ENCODE data around the gene CCSER1. TPM values are rescaled to one million over a fixed set of nuclear protein-coding genes. Genes with fewer than 3 reads are reported as not detected.

CCSER1 gene
- total RNA-seq, 1 donor from 2014 or later, result 8.4 TPM

DNA sequence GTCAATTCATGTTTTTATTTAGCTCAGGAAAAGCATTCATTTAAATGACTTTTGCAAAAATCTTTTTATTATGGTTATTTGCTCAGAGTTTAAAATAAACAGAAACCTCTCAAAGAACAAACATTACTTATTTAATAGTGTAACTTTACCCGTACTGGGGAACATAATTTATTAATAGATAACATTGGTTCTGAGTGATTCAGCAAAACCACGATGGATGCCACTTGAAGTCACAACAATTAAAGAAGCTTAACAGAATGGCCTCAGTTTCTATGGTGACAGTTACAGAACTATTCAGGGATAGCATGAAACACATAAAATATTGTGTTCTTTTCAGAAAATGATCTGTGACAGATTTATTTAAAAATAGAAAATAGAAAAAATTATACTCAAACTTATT, 368.7 kb downstream of the CCSER1 start:
- Histone ChIP-seq H3K27ac (no peak overlapping the region), H3K9me3 (peaks cover 1% of the 10 kb centered on the region), H3K36me3 (no peaks in the 10 kb centered on the region), H3K27me3 (ENCODE audit: low read depth) (no peaks in the 10 kb centered on the region), H3K4me1 (no peaks in the 10 kb centered on the region), H3K4me3 (no peak overlapping the region)
- DNase-seq (no peak), ATAC-seq (no peak)
- no peak for TF ChIP-seq CTCF (IDR thresholded peaks at IDR 0.05)
- intact Hi-C loops (cut with DNase I), result no loop called here

GRCh38 chr4:90498175-90498574, 371.0 kb downstream of the CCSER1 start:
- Histone ChIP-seq H3K9me3 (no peaks in the 10 kb centered on the region), H3K27me3 (ENCODE audit: low read depth) (no peaks in the 10 kb centered on the region), H3K36me3 (no peaks in the 10 kb centered on the region), H3K4me1 (no peaks in the 10 kb centered on the region), H3K27ac (no peak overlapping the region), H3K4me3 (no peak overlapping the region)
- intact Hi-C loops (cut with DNase I), result no loop called here
- ATAC-seq (no peak), DNase-seq (no peak)
- no peak for TF ChIP-seq CTCF (IDR thresholded peaks at IDR 0.05)

DNA sequence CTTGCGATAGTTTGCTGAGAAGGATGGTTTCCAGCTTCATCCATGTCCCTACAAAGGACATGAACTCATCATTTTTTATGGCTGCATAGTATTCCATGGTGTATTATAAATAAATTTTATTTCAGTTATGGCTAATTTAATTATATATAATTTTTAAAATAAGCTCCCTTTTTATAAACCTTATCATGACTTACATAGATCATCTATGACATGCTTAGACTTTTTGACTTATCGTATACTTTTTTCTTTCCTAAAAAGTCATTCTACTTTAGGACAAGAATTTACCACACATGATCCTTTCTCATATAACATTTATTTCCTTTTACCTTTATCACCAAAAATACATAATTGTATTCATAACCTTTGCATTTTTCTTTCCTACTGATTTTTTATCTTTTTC, 376.5 kb downstream of the CCSER1 start:
- Histone ChIP-seq H3K4me3 (no peak overlapping the region), H3K9me3 (no peaks in the 10 kb centered on the region), H3K27ac (no peak overlapping the region), H3K4me1 (no peaks in the 10 kb centered on the region), H3K27me3 (ENCODE audit: low read depth) (no peaks in the 10 kb centered on the region), H3K36me3 (no peaks in the 10 kb centered on the region)
- ATAC-seq (no peak), DNase-seq (no peak)
- intact Hi-C loops (cut with DNase I), result no loop called here
- TF ChIP-seq CTCF (IDR thresholded peaks at IDR 0.05), result no peak

DNA sequence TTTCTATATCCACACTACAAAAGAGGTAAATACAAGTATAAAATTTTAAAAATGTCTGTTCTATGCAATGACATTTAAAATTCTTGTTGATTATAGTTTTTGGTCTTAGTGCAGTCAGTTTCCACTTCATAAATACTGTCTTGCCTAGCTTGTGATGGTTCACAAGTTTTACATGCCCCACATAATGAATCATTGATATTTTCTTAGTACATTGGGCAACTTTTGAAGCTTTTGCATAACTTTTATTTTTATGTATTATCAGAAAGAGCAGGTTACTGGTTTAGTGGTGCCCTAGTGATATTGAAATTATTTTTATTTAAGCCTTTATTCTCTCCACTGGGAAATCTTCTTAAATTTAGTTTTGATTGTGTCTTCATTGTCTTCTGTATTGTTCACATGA, 388.0 kb downstream of the CCSER1 start:
- no peaks in the 10 kb centered on the region for H3K4me1 ChIP-seq
- intact Hi-C loops (cut with DNase I), result no loop called here
- ATAC-seq (no peak), DNase-seq (no peak)
- H3K27ac ChIP-seq, result no peak overlapping the region
- H3K27me3 ChIP-seq (ENCODE audit: low read depth), result no peaks in the 10 kb centered on the region
- H3K36me3 ChIP-seq, result no peaks in the 10 kb centered on the region
- H3K9me3 ChIP-seq, result no peaks in the 10 kb centered on the region
- no peak for TF ChIP-seq CTCF (IDR thresholded peaks at IDR 0.05)
- H3K4me3 ChIP-seq, result no peak overlapping the region

GRCh38 chr4:90528551-90528950, 401.4 kb downstream of the CCSER1 start:
- TF ChIP-seq CTCF (IDR thresholded peaks at IDR 0.05), result no peak
- H3K4me3 ChIP-seq, result no peak overlapping the region
- H3K36me3 ChIP-seq, result no peaks in the 10 kb centered on the region
- ATAC-seq (no peak), DNase-seq (no peak)
- no peaks in the 10 kb centered on the region for H3K9me3 ChIP-seq
- no peaks in the 10 kb centered on the region for H3K27me3 ChIP-seq (ENCODE audit: low read depth)
- H3K4me1 ChIP-seq, result no peaks in the 10 kb centered on the region
- no peak overlapping the region for H3K27ac ChIP-seq
- intact Hi-C loops (cut with DNase I), result no loop called here

DNA sequence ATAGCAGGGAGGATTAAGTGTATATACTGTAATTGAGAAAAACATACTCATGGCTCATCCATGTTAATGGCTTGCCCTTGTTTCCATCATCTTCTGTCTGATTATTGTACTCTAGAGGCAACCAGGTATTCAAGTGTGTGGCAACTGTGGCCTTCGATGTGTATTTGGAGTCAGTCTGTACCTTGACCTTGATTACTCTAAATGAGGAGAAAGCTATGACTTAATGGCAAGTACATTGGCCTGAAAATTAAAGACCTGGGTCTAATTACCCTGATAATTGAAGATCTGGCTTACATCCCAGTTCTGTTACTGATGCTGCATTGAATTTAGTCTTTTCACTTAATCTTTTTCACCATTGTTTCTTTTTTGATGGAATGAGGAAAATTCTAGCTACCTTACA, 409.2 kb downstream of the CCSER1 start:
- TF ChIP-seq CTCF (IDR thresholded peaks at IDR 0.05), result no peak
- Histone ChIP-seq H3K4me3 (no peak overlapping the region), H3K27ac (no peak overlapping the region), H3K4me1 (no peaks in the 10 kb centered on the region), H3K36me3 (no peaks in the 10 kb centered on the region), H3K9me3 (no peaks in the 10 kb centered on the region), H3K27me3 (ENCODE audit: low read depth) (no peaks in the 10 kb centered on the region)
- intact Hi-C loops (cut with DNase I), result no loop called here
- DNase-seq (no peak), ATAC-seq (no peak)
